ENCODE measurements around the gene IQSEC3. TPM values are rescaled to one million over a fixed set of nuclear protein-coding genes. Genes with fewer than 3 reads are reported as not detected.

The IQSEC3 gene
- total and polyA plus RNA-seq, 4 donors, result 0.29 to 7.5 (median 1.5) TPM

DNA sequence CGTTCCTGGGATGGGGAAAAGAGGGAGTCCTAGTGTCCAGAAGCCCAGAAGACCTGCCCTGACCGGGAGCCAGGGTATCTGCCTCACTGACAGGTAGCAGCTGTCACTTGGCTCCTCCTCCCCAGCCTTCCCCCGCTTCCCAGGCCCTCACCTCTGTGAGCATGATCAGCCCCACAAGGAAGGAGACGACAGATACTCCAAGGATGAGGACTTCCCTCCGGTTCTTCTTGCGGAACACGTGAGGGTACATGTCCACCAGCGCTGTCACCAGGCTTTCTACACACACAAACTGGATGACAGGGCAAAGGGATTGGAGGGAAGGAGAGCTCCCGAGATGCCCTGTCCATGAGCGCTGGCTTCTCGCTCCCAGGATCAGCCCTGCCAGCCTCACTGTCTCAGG, 157.3 kb downstream of the IQSEC3 start:
- ATAC-seq (ENCODE audit: insufficient read depth, low FRiP score) (no peak), DNase-seq (no peak)
- Histone ChIP-seq H3K4me3 (no peak overlapping the region), H3K4me1 (ENCODE audit: control insufficient read depth in 5 of 5, insufficient read depth in 5 of 5, low read length in 5 of 5) (no peaks in the 10 kb centered on the region), H3K27me3 (ENCODE audit: control insufficient read depth in 3 of 3, insufficient read depth in 3 of 3, low read length in 2 of 3) (no peaks in the 10 kb centered on the region), H3K36me3 (ENCODE audit: control insufficient read depth in 4 of 4, insufficient read depth in 4 of 4, low read length in 4 of 4) (no peaks in the 10 kb centered on the region), H3K9ac (ENCODE audit: insufficient read depth in 1 of 2, low read length in 2 of 2) (no peak overlapping the region), H3K27ac (ENCODE audit: low read depth in 1 of 2, low read length in 1 of 2) (no peak overlapping the region), H3K9me3 (ENCODE audit: control insufficient read depth in 4 of 4, insufficient read depth in 3 of 4, low read length in 3 of 4) (no peaks in the 10 kb centered on the region)
- 82 to 86% methylated on average over 11 of the region's 11 CpGs for WGBS, 2 donors
- no peak for TF ChIP-seq CTCF (IDR thresholded peaks at IDR 0.05; ENCODE audit: control extremely low read depth, extremely low read depth)

DNA sequence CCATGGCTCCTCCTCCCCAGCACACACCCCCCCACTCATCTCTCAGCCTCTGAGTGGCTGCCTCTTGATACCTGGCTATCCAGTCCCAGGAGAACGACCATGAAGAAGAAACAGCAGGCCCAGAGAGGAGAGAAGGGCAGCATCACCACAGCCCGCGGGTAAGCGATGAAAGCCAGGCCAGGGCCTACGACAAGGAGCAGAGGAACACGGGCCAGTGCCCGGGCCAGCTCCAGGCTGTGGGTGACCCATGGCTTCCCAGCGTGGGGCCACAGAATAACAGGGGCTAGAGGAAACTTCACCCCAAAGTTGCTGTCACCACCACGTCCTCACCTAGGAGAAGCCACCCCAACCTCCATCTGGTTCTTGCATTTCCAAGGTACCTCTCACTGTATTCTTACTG, 157.8 kb downstream of the IQSEC3 start:
- DNase-seq (no peak), ATAC-seq (ENCODE audit: insufficient read depth, low FRiP score) (no peak)
- Histone ChIP-seq H3K27ac (ENCODE audit: low read depth in 1 of 2, low read length in 1 of 2) (no peak overlapping the region), H3K36me3 (ENCODE audit: control insufficient read depth in 4 of 4, insufficient read depth in 4 of 4, low read length in 4 of 4) (no peaks in the 10 kb centered on the region), H3K4me3 (no peak overlapping the region), H3K9ac (ENCODE audit: insufficient read depth in 1 of 2, low read length in 2 of 2) (no peak overlapping the region), H3K9me3 (ENCODE audit: control insufficient read depth in 4 of 4, insufficient read depth in 3 of 4, low read length in 3 of 4) (no peaks in the 10 kb centered on the region), H3K27me3 (ENCODE audit: control insufficient read depth in 3 of 3, insufficient read depth in 3 of 3, low read length in 2 of 3) (no peaks in the 10 kb centered on the region), H3K4me1 (ENCODE audit: control insufficient read depth in 5 of 5, insufficient read depth in 5 of 5, low read length in 5 of 5) (no peaks in the 10 kb centered on the region)
- WGBS, 2 donors, result 92 to 94% methylated on average over 9 of the region's 9 CpGs
- TF ChIP-seq CTCF (IDR thresholded peaks at IDR 0.05; ENCODE audit: control extremely low read depth, extremely low read depth), result no peak

DNA sequence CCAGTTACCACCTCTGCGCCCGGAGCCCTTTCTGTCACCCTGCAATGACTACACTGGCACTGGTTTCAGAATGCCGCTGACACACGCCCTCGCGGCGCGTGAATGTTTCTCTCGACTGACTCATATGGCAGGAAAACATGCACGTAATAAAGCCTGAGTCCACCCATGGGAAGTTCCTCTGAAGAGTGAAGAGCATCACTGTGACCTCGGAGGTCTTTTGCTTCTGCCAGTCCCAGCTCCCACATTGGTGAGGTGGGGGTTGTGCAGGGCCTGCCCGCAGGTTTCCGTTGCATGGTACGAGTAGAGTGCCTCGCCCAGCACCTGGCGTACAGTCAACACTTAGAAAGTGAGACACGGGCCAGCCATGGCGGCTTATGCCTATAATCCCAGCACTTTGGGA, 158.4 kb downstream of the IQSEC3 start:
- no peaks in the 10 kb centered on the region for H3K9me3 ChIP-seq (ENCODE audit: control insufficient read depth in 4 of 4, insufficient read depth in 3 of 4, low read length in 3 of 4)
- no peaks in the 10 kb centered on the region for H3K36me3 ChIP-seq (ENCODE audit: control insufficient read depth in 4 of 4, insufficient read depth in 4 of 4, low read length in 4 of 4)
- no peak overlapping the region for H3K9ac ChIP-seq (ENCODE audit: insufficient read depth in 1 of 2, low read length in 2 of 2)
- no peak overlapping the region for H3K4me3 ChIP-seq
- DNase-seq (no peak), ATAC-seq (ENCODE audit: insufficient read depth, low FRiP score) (no peak)
- no peaks in the 10 kb centered on the region for H3K27me3 ChIP-seq (ENCODE audit: control insufficient read depth in 3 of 3, insufficient read depth in 3 of 3, low read length in 2 of 3)
- no peaks in the 10 kb centered on the region for H3K4me1 ChIP-seq (ENCODE audit: control insufficient read depth in 5 of 5, insufficient read depth in 5 of 5, low read length in 5 of 5)
- 91 to 94% methylated on average over 18 of the region's 18 CpGs for WGBS, 2 donors
- TF ChIP-seq CTCF (IDR thresholded peaks at IDR 0.05; ENCODE audit: control extremely low read depth, extremely low read depth), result no peak
- H3K27ac ChIP-seq (ENCODE audit: low read depth in 1 of 2, low read length in 1 of 2), result no peak overlapping the region

DNA sequence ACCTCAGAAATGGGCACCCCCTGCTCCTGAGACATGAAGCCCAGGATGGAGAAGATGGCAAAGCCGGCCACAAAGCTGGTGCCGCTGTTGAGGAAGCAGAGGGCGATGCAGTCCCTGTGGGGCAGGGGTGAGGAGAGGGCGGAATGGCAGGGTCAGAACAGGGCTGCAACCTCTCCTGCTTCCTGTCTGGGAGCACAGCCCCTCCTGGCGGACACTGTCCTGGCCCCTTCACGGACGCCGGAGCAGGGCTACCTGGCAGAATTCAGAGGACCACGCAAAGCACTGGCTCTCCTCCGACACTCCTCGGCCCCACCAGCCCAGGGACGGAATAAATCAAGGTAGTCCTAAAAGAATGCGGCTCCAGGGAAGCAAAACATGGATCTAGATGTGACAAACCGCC, 159.8 kb downstream of the IQSEC3 start:
- TF ChIP-seq CTCF (IDR thresholded peaks at IDR 0.05; ENCODE audit: control extremely low read depth, extremely low read depth), result no peak
- no peaks in the 10 kb centered on the region for H3K36me3 ChIP-seq (ENCODE audit: control insufficient read depth in 4 of 4, insufficient read depth in 4 of 4, low read length in 4 of 4)
- no peaks in the 10 kb centered on the region for H3K27me3 ChIP-seq (ENCODE audit: control insufficient read depth in 3 of 3, insufficient read depth in 3 of 3, low read length in 2 of 3)
- H3K9ac ChIP-seq (ENCODE audit: insufficient read depth in 1 of 2, low read length in 2 of 2), result no peak overlapping the region
- no peak overlapping the region for H3K4me3 ChIP-seq
- 80 to 92% methylated on average over 14 of the region's 14 CpGs for WGBS, 2 donors
- H3K4me1 ChIP-seq (ENCODE audit: control insufficient read depth in 5 of 5, insufficient read depth in 5 of 5, low read length in 5 of 5), result no peaks in the 10 kb centered on the region
- H3K27ac ChIP-seq (ENCODE audit: low read depth in 1 of 2, low read length in 1 of 2), result no peak overlapping the region
- ATAC-seq (ENCODE audit: insufficient read depth, low FRiP score) (no peak), DNase-seq (no peak)
- no peaks in the 10 kb centered on the region for H3K9me3 ChIP-seq (ENCODE audit: control insufficient read depth in 4 of 4, insufficient read depth in 3 of 4, low read length in 3 of 4)
